Upper lobe of left lung (tissue), 6 donors: Measurements from ENCODE around the gene LIPF. TPM values are rescaled to one million over a fixed set of nuclear protein-coding genes. Genes with fewer than 3 reads are reported as not detected.

ENCODE experiments used
- ATAC-seq, 2 donors: fragments of 200-7000 bp; cut with Tn5 transposase; one replicate each; pipeline ENCODE4 v1.9.1; 2022; ENCODE audit warnings: mild to moderate bottlenecking in 2 of 2, moderate library complexity in 2 of 2; ENCODE audit not compliant: low FRiP score in 2 of 2
- DNase-seq, 2 donors: peaks; one replicate each; pipeline ENCODE4 v3.0.0-alpha.2; 2019 to 2020
- H3K27ac ChIP-seq, 4 donors: fragments of 200-600 bp; sonication (generic); one replicate each; pipeline ENCODE4 v1.5.1; 2016 to 2019
- H3K27me3 ChIP-seq, 4 donors: fragments of 200-600 bp; sonication (generic); one replicate each; pipeline ENCODE4 v1.5.1; 2017 to 2019
- H3K36me3 ChIP-seq, 4 donors: fragments of 200-600 bp; sonication (generic); one replicate each; pipeline ENCODE4 v1.5.1; 2016 to 2019
- H3K4me1 ChIP-seq, 4 donors: fragments of 200-600 bp; sonication (generic); one replicate each; pipeline ENCODE4 v1.5.1; 2018 to 2019
- H3K4me3 ChIP-seq, 4 donors: fragments of 200-600 bp; sonication (generic); one replicate each; pipeline ENCODE4 v1.5.1; 2017 to 2019; ENCODE audit warnings: mild to moderate bottlenecking in 2 of 4, moderate library complexity in 1 of 4
- H3K9me3 ChIP-seq, 4 donors: fragments of 200-600 bp; sonication (generic); one replicate each; pipeline ENCODE4 v1.5.1; 2018 to 2019
- CTCF ChIP-seq, 6 experiments: fragments of 450-650 bp in 4 of 6; fragments of 200-600 bp in 2 of 6; sonication (generic) in 2 of 6; IDR thresholded peaks; one replicate each; pipeline ENCODE4 v1.5.1; 2016 to 2019; ENCODE audit warnings: antibody characterized with exemption in 6 of 6
- EP300 ChIP-seq, 4 donors: sonication (generic); formaldehyde crosslinking; IDR thresholded peaks; one replicate each; pipeline ENCODE4 v1.5.1; 2017; ENCODE audit warnings: antibody characterized with exemption in 4 of 4, control low read depth in 2 of 4
- POLR2A ChIP-seq, 4 donors: fragments of 450-650 bp; IDR thresholded peaks; one replicate each; pipeline ENCODE4 v1.5.1; 2016 to 2017; ENCODE audit warnings: antibody characterized with exemption in 4 of 4, mild to moderate bottlenecking in 2 of 4
- POLR2AphosphoS5 ChIP-seq, 2 donors: sonication (generic); formaldehyde crosslinking; IDR thresholded peaks; one replicate each; pipeline ENCODE4 v1.5.1; 2017; ENCODE audit warnings: antibody characterized with exemption in 2 of 2
- WGBS, 2 donors: methylation state at CpG; one replicate each; pipeline ENCODE4 v1.1.5; 2017 to 2018; 5-methylcytosine and 5-hydroxymethylcytosine counted together
- total RNA-seq, 6 donors: library from RNA; depleted of rRNA in 4 of 6; stranded (reverse); fragments of >200 nt in 4 of 6; gene quantifications; one replicate each; pipeline versions ENCODE4 v1.1.0 to v1.2.1, GENCODE V29; 2016 to 2021
- donor health status: DM: no; HTN: no; CAD: no; lungs with moderate emphysema.
- donor health status: DM: no; HTN: yes; CAD: no; lungs with severe emphysema.

LIPF gene
- total RNA-seq, 6 donors from 2014 or later: not detected

- no peak overlapping the region for H3K4me3 ChIP-seq
- H3K9me3 ChIP-seq: no peaks in the 10 kb centered on the region
- H3K27me3 ChIP-seq: no peaks in the 10 kb centered on the region
- WGBS, 2 donors: 64 to 89% methylated on average over 4 of the region's 4 CpGs
- no peaks in the 10 kb centered on the region for H3K36me3 ChIP-seq
- no peak for ATAC-seq
- no peak overlapping the region for H3K27ac ChIP-seq
- TF ChIP-seq POLR2A (IDR thresholded peaks at IDR 0.05) (no peak), EP300 (IDR thresholded peaks at IDR 0.05) (no peak), CTCF (IDR thresholded peaks at IDR 0.05) (no peak), POLR2AphosphoS5 (IDR thresholded peaks at IDR 0.05) (no peak)
- H3K4me1 ChIP-seq: no peaks in the 10 kb centered on the region
- DNase-seq: no peak
Observed at GRCh38 chr10:88721392-88721791, 57.1 kb downstream of the LIPF start.

GRCh38 chr10:88725798-88726197 lies 61.6 kb downstream of the LIPF start:
- H3K4me3 ChIP-seq: no peak overlapping the region
- no peak overlapping the region for H3K27ac ChIP-seq
- TF ChIP-seq EP300 (IDR thresholded peaks at IDR 0.05) (no peak), POLR2A (IDR thresholded peaks at IDR 0.05) (no peak), POLR2AphosphoS5 (IDR thresholded peaks at IDR 0.05) (no peak)
- WGBS, 2 donors: 30 to 43% methylated on average over 1 of the region's 1 CpG
- ATAC-seq: no peak
- no peaks in the 10 kb centered on the region for H3K36me3 ChIP-seq
- no peaks in the 10 kb centered on the region for H3K27me3 ChIP-seq
- no peaks in the 10 kb centered on the region for H3K4me1 ChIP-seq
- H3K9me3 ChIP-seq: no peaks in the 10 kb centered on the region
- no peak for DNase-seq

GRCh38 chr10:88728107-88728763 lies 64.0 kb downstream of the LIPF start:
- ATAC-seq (peak; percentile 36 to 57), DNase-seq (peak in 1 of 2 donors; percentile 58)
- H3K9me3 ChIP-seq: no peaks in the 10 kb centered on the region
- TF ChIP-seq EP300 (IDR thresholded peaks at IDR 0.05) (no peak), CTCF (IDR thresholded peaks at IDR 0.05) (peak in 1 of 6 experiments; percentile 16), POLR2A (IDR thresholded peaks at IDR 0.05) (no peak), POLR2AphosphoS5 (IDR thresholded peaks at IDR 0.05) (no peak)
- H3K4me3 ChIP-seq: no peak overlapping the region
- no peaks in the 10 kb centered on the region for H3K4me1 ChIP-seq
- H3K27me3 ChIP-seq: no peaks in the 10 kb centered on the region
- WGBS, 2 donors: 72 to 82% methylated on average over 24 to 30 of the region's 30 CpGs
- H3K27ac ChIP-seq: no peak overlapping the region
- H3K36me3 ChIP-seq: no peaks in the 10 kb centered on the region

Other genes with a start within 250 kb of the LIPF start
- gene RNLS, start 81.1 kb upstream of the LIPF start, total RNA-seq: 10 to 100 TPM in 4 of 6 donors, 1 to 10 TPM in 2; 5.0 to 27.1 (median 15.0) TPM
- under 1 TPM in 2 of 6 donors, not detected in 4; 0.06 to 0.49 TPM for gene LIPJ, start 77.7 kb upstream of the LIPF start, total RNA-seq
- not detected for gene LIPK, start 41.8 kb downstream of the LIPF start, total RNA-seq
- gene LIPN, start 95.6 kb downstream of the LIPF start, total RNA-seq: 1 to 10 TPM in 2 of 6 donors, under 1 TPM in 2, not detected in 2; 0.29 to 1.9 (median 0.98) TPM
- gene LIPM, start 138.3 kb downstream of the LIPF start, total RNA-seq: not detected
- gene ANKRD22, start 187.4 kb downstream of the LIPF start, total RNA-seq: 1 to 10 TPM in 2 of 6 donors, under 1 TPM in 2, not detected in 2; 0.30 to 1.9 (median 1.1) TPM
- 10 to 100 TPM in 2 of 6 donors, 1 to 10 TPM in 4; 4.9 to 69.1 (median 7.0) TPM for gene STAMBPL1, start 215.8 kb downstream of the LIPF start, total RNA-seq